HCT116 (cell line): ENCODE data around the gene SULT1B1. TPM values are rescaled to one million over a fixed set of nuclear protein-coding genes. Genes with fewer than 3 reads are reported as not detected.

ENCODE experiments used
- ATAC-seq: fragments of 200-7000 bp; cut with Tn5 transposase; 2 replicates; pipeline ENCODE4 v1.9.1; 2020; ENCODE audit warnings: mild to moderate bottlenecking, moderate library complexity
- BruUV-seq: library from RNA; stranded (reverse); fragments of 400-500 nt; replicated peaks from 2 replicates; lab custom pipeline; 2021; lab: Mats Ljungman, UMichigan
- CTCF ChIA-PET: fragments of 300-600 bp; sonication (Branson Sonifier 250); formaldehyde crosslinking; loops from one replicate; lab custom pipeline; 2021; ENCODE audit warnings: antibody characterized with exemption; lab: Charles Lee
- POLR2A ChIA-PET: fragments of 300-600, 350-600 bp; sonication (Branson Sonifier 250); formaldehyde crosslinking; loops from one replicate; lab custom pipeline; 2021; ENCODE audit warnings: antibody characterized with exemption; lab: Charles Lee
- RAD21 ChIA-PET, 2 experiments: fragments of 300-600 bp; sonication (Branson Sonifier 250); formaldehyde crosslinking; loops; one replicate each; lab custom pipeline; 2023; ENCODE audit warnings: low total read pairs in 2 of 2; ENCODE audit not compliant: uncharacterized antibody in 2 of 2, unreplicated experiment in 2 of 2, low non-redundant PET in 1 of 2; lab: Charles Lee
- DNase-seq: peaks from one replicate; pipeline ENCODE4 v3.0.0-alpha.2; 2010; ENCODE audit warnings: low read depth, low spot score
- H2AFZ ChIP-seq: fragments of 200-600 bp; shearing (Covaris generic), sonication (generic); 2 replicates; pipeline ENCODE4 v1.6.1; 2017; ENCODE audit warnings: low read depth, mixed run types, mixed read lengths, antibody characterized with exemption, low read length; ENCODE audit not compliant: poor library complexity, severe bottlenecking
- H3K27ac ChIP-seq: 2 replicates; pipeline ENCODE4 v1.5.1; 2012; ENCODE audit warnings: low read depth, low read length
- H3K27me3 ChIP-seq: fragments of 200-600 bp; sonication (generic); 2 replicates; pipeline ENCODE4 v1.6.1; 2016; ENCODE audit warnings: mixed run types, low read length, mixed read lengths; ENCODE audit not compliant: insufficient read depth
- H3K36me3 ChIP-seq, 2 experiments: fragments of 200-500 bp in 1 of 2; fragments of 200-600 bp in 1 of 2; sonication (Bioruptor generic) in 1 of 2; sonication (generic) in 1 of 2; 2 replicates each; pipeline versions ENCODE4 v1.5.1 to v1.6.1; 2014 to 2016; ENCODE audit warnings: low read length in 2 of 2, inconsistent platforms in 1 of 2, mixed read lengths in 1 of 2, mixed run types in 1 of 2; ENCODE audit not compliant: insufficient read depth in 2 of 2, control insufficient read depth in 1 of 2
- H3K4me1 ChIP-seq, 2 experiments: fragments of 200-600 bp in 1 of 2; sonication (generic) in 1 of 2; 2 replicates each; pipeline versions ENCODE4 v1.5.1 to v1.6.1; 2012 to 2017; ENCODE audit warnings: low read length in 2 of 2, inconsistent platforms in 1 of 2, mild to moderate bottlenecking in 1 of 2, mixed read lengths in 1 of 2, mixed run types in 1 of 2, moderate library complexity in 1 of 2; ENCODE audit not compliant: insufficient read depth in 2 of 2, control insufficient read depth in 1 of 2
- H3K4me2 ChIP-seq: fragments of 200-600 bp; sonication (generic); 2 replicates; pipeline ENCODE4 v1.6.1; 2017; ENCODE audit warnings: mixed run types, low read length, mixed read lengths
- H3K4me3 ChIP-seq, 2 experiments: fragments of 200-600 bp in 1 of 2; sonication (generic) in 1 of 2; replicated peaks in 1 of 2; 2 replicates each; pipeline ENCODE4 v1.5.1; 2011 to 2016; ENCODE audit warnings: low read length in 2 of 2, control low read depth in 1 of 2, low read depth in 1 of 2, mild to moderate bottlenecking in 1 of 2, mixed read lengths in 1 of 2, mixed run types in 1 of 2
- H3K79me2 ChIP-seq: fragments of 200-600 bp; sonication (generic); 2 replicates; pipeline ENCODE4 v1.6.1; 2017; ENCODE audit warnings: mild to moderate bottlenecking, mixed run types, low read length, moderate library complexity, mixed read lengths; ENCODE audit not compliant: insufficient read depth
- H3K9ac ChIP-seq: fragments of 200-600 bp; sonication (generic); 2 replicates; pipeline ENCODE4 v1.6.1; 2016; ENCODE audit warnings: low read length, mixed read lengths
- H3K9me2 ChIP-seq: fragments of 200-600 bp; sonication (generic), shearing (Covaris generic); 2 replicates; pipeline ENCODE4 v1.6.1; 2017; ENCODE audit warnings: mixed run types, mild to moderate bottlenecking, moderate library complexity; ENCODE audit not compliant: insufficient read depth
- H3K9me3 ChIP-seq, 2 experiments: fragments of 200-500 bp in 1 of 2; fragments of 200-600 bp in 1 of 2; sonication (Bioruptor generic) in 1 of 2; sonication (generic) in 1 of 2; 2 replicates each; pipeline ENCODE4 v1.6.1; 2014 to 2017; ENCODE audit warnings: low read length in 2 of 2, mixed read lengths in 2 of 2, inconsistent platforms in 1 of 2, low read depth in 1 of 2, mild to moderate bottlenecking in 1 of 2, mixed run types in 1 of 2, moderate library complexity in 1 of 2; ENCODE audit not compliant: control insufficient read depth in 1 of 2, insufficient read depth in 1 of 2
- H4K20me1 ChIP-seq: fragments of 200-600 bp; sonication (generic), shearing (Covaris generic); 2 replicates; pipeline ENCODE4 v1.6.1; 2017; ENCODE audit warnings: mixed run types, mild to moderate bottlenecking, moderate library complexity; ENCODE audit not compliant: insufficient read depth
- CBX3 ChIP-seq: IDR thresholded peaks from 2 replicates; pipeline ENCODE4 v1.6.1; 2012; ENCODE audit warnings: low read depth
- CEBPB ChIP-seq: IDR thresholded peaks from 2 replicates; pipeline ENCODE4 v1.6.1; 2012; ENCODE audit warnings: low read depth
- CTCF ChIP-seq, 3 experiments: fragments of 200-600 bp in 1 of 3; sonication (generic) in 1 of 3; IDR thresholded peaks in 2 of 3; conservative IDR thresholded peaks in 1 of 3; 2 replicates each; pipeline ENCODE4 v1.5.1; 2012 to 2017; ENCODE audit warnings: low read depth in 2 of 3, low read length in 2 of 3, antibody characterized with exemption in 1 of 3, borderline replicate concordance in 1 of 3, control low read depth in 1 of 3, mild to moderate bottlenecking in 1 of 3, mixed read lengths in 1 of 3, mixed run types in 1 of 3, moderate library complexity in 1 of 3; ENCODE audit not compliant: insufficient read depth in 1 of 3
- EGR1 ChIP-seq: IDR thresholded peaks from 2 replicates; pipeline ENCODE4 v1.6.1; 2012; ENCODE audit warnings: low read depth
- ELF1 ChIP-seq: IDR thresholded peaks from 2 replicates; pipeline ENCODE4 v1.6.1; 2012; ENCODE audit warnings: low read depth, borderline replicate concordance
- EZH2 ChIP-seq: fragments of 200-600 bp; sonication (generic); IDR thresholded peaks from 2 replicates; pipeline ENCODE4 v1.6.1; 2017; ENCODE audit warnings: antibody characterized with exemption, mixed run types
- EZH2phosphoT487 ChIP-seq: fragments of 200-600 bp; IDR thresholded peaks from 2 replicates; pipeline ENCODE4 v1.6.1; 2018; ENCODE audit warnings: antibody characterized with exemption, borderline replicate concordance
- POLR2A ChIP-seq: IDR thresholded peaks from 2 replicates; pipeline ENCODE4 v1.7.0; 2011; ENCODE audit warnings: borderline replicate concordance; ENCODE audit not compliant: insufficient read depth, insufficient read length; ENCODE audit errors: extremely low read depth
- POLR2AphosphoS5 ChIP-seq: IDR thresholded peaks from 2 replicates; pipeline ENCODE4 v1.6.1; 2011; ENCODE audit warnings: mild to moderate bottlenecking, low read depth, low read length, moderate library complexity
- RAD21 ChIP-seq: IDR thresholded peaks from 2 replicates; pipeline ENCODE4 v1.6.1; 2012; ENCODE audit warnings: low read depth, mild to moderate bottlenecking
- SIN3A ChIP-seq: IDR thresholded peaks from 2 replicates; pipeline ENCODE4 v1.6.1; 2012; ENCODE audit warnings: low read depth
- TCF7L2 ChIP-seq: IDR thresholded peaks from 2 replicates; pipeline ENCODE4 v1.7.0; 2011; ENCODE audit warnings: borderline replicate concordance, inconsistent platforms; ENCODE audit not compliant: insufficient read depth, insufficient read length; ENCODE audit errors: extremely low read depth
- ZNF274 ChIP-seq: fragments of 200-500 bp; sonication (Bioruptor generic); IDR thresholded peaks from 2 replicates; pipeline ENCODE4 v1.6.1; 2014; ENCODE audit warnings: mild to moderate bottlenecking, low read depth, low read length, inconsistent platforms
- intact Hi-C: fragments of 100-400 bp; cut with micrococcal nuclease; formaldehyde crosslinking; loops from 2 replicates; pipeline ENCODE4 v1.10.0; 2022
- total RNA-seq: library from RNA; stranded (reverse); gene quantifications from one replicate; pipeline ENCODE4 v1.2.1, GENCODE V29; 2021; ENCODE audit not compliant: unreplicated experiment
- TF ChIP-seq, protein P1 (sequence below): IDR thresholded peaks from 2 replicates; pipeline ENCODE4 v1.6.1; 2012
- TF ChIP-seq, protein P2 (sequence below): IDR thresholded peaks from 2 replicates; pipeline ENCODE4 v1.6.1; 2011; ENCODE audit warnings: mild to moderate bottlenecking, low read length, moderate library complexity; ENCODE audit not compliant: insufficient replicate concordance; ENCODE audit errors: extremely low read depth
- TF ChIP-seq, protein P3 (sequence below): IDR thresholded peaks from 2 replicates; pipeline ENCODE4 v1.6.1; 2012; ENCODE audit warnings: low read depth

SULT1B1 gene
- total RNA-seq, 1 experiment from 2014 or later: 0.10 TPM

DNA sequence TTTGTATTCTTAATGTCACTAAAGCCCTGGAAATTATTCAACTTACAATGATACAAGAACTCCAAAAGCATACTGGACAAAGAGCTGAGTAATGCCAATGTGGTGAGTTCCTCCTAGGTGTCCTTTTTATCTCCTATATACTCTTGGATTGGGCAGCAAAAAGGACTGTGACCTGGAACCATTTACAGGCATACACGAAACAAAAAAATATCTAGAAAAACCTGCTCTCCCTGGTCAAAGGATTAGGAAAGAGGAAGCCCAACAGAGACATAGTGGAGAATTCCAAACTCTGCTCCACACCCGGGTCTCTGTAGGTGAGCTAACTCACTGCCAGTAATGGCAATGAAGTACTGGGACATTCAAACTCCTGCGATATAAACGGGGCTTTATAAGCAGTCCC, 25.3 kb downstream of the SULT1B1 start:
- no peak for ATAC-seq
- no peak overlapping the region for H3K9ac ChIP-seq

More for the DNA sequence above, 25.3 kb downstream of the SULT1B1 start:
- TF ChIP-seq CTCF (IDR thresholded peaks at IDR 0.05 in 2 of 3, conservative IDR thresholded peaks at IDR 0.05 in 1 of 3; ENCODE audit: borderline replicate concordance in 1 of 3, insufficient read depth in 1 of 3, low read depth in 2 of 3, low read length in 2 of 3) (no peak), EZH2phosphoT487 (no peak), ELF1 (no peak), SIN3A (no peak), POLR2A (no peak), TCF7L2 (no peak), EZH2 (no peak), POLR2AphosphoS5 (no peak), ZNF274 (no peak), RAD21 (no peak), CEBPB (no peak), EGR1 (no peak), CBX3 (no peak)
- TF ChIP-seq, protein P1, sequence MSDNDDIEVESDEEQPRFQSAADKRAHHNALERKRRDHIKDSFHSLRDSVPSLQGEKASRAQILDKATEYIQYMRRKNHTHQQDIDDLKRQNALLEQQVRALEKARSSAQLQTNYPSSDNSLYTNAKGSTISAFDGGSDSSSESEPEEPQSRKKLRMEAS: no peak
- TF ChIP-seq, protein P2, sequence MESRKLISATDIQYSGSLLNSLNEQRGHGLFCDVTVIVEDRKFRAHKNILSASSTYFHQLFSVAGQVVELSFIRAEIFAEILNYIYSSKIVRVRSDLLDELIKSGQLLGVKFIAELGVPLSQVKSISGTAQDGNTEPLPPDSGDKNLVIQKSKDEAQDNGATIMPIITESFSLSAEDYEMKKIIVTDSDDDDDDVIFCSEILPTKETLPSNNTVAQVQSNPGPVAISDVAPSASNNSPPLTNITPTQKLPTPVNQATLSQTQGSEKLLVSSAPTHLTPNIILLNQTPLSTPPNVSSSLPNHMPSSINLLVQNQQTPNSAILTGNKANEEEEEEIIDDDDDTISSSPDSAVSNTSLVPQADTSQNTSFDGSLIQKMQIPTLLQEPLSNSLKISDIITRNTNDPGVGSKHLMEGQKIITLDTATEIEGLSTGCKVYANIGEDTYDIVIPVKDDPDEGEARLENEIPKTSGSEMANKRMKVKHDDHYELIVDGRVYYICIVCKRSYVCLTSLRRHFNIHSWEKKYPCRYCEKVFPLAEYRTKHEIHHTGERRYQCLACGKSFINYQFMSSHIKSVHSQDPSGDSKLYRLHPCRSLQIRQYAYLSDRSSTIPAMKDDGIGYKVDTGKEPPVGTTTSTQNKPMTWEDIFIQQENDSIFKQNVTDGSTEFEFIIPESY: no peak
- TF ChIP-seq, protein P3, sequence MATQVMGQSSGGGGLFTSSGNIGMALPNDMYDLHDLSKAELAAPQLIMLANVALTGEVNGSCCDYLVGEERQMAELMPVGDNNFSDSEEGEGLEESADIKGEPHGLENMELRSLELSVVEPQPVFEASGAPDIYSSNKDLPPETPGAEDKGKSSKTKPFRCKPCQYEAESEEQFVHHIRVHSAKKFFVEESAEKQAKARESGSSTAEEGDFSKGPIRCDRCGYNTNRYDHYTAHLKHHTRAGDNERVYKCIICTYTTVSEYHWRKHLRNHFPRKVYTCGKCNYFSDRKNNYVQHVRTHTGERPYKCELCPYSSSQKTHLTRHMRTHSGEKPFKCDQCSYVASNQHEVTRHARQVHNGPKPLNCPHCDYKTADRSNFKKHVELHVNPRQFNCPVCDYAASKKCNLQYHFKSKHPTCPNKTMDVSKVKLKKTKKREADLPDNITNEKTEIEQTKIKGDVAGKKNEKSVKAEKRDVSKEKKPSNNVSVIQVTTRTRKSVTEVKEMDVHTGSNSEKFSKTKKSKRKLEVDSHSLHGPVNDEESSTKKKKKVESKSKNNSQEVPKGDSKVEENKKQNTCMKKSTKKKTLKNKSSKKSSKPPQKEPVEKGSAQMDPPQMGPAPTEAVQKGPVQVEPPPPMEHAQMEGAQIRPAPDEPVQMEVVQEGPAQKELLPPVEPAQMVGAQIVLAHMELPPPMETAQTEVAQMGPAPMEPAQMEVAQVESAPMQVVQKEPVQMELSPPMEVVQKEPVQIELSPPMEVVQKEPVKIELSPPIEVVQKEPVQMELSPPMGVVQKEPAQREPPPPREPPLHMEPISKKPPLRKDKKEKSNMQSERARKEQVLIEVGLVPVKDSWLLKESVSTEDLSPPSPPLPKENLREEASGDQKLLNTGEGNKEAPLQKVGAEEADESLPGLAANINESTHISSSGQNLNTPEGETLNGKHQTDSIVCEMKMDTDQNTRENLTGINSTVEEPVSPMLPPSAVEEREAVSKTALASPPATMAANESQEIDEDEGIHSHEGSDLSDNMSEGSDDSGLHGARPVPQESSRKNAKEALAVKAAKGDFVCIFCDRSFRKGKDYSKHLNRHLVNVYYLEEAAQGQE: no peak
- H3K27me3 ChIP-seq: no peaks in the 10 kb centered on the region
- DNase-seq: no peak
- no peak overlapping the region for H3K4me3 ChIP-seq
- no TSS peak for BruUV-seq
- no peaks in the 10 kb centered on the region; the same call in 1 of the 2 replicates for H4K20me1 ChIP-seq
- H3K9me2 ChIP-seq: no peaks in the 10 kb centered on the region
- H2AFZ ChIP-seq: no peak overlapping the region
- no peaks in the 10 kb centered on the region for H3K4me1 ChIP-seq
- no peak overlapping the region for H3K4me2 ChIP-seq
- RAD21 ChIA-PET: no interaction called here
- POLR2A ChIA-PET: no interaction called here
- intact Hi-C loops: no loop called here
- CTCF ChIA-PET: no interaction called here
- H3K79me2 ChIP-seq: no peaks in the 10 kb centered on the region
- no peaks in the 10 kb centered on the region for H3K36me3 ChIP-seq
- no peaks in the 10 kb centered on the region for H3K9me3 ChIP-seq
- no peak overlapping the region for H3K27ac ChIP-seq
